ENCODE measurements around the gene CACUL1.
A peak's percentile ranks its signal among the peaks of the same experiment; 100 is the strongest.
"Not testable (repeated sequence)": the region's sequence is repeated elsewhere in the genome, so short reads cannot be mapped to it uniquely, and the experiment has no call there.

Gene CACUL1

DNA sequence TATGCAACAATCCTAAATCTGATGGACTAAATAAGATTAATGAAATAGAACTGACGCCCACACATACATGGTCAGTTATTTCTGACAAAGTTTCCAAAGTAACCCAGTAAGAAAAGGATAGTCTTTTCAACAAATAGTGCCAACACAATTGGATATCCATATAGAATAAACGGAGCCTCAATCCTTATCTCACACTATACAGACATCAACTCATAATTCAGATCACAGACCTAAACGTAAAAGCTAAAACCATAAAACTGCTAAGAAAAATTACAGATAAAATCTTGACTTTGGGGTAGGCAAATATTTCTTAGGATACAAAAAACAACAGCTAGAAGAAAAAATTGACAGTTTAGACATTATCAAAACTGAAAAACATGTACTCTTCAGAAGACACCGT lies 8.5 kb downstream of the CACUL1 start:
- no peaks in the 10 kb centered on the region for H3K27me3 ChIP-seq
- peak overlapping the region; percentile 1 for H3K27ac ChIP-seq
- peaks cover 10% of the 10 kb centered on the region for H3K36me3 ChIP-seq
- H3K4me1 ChIP-seq (ENCODE audit: control insufficient read depth in 1 of 2, insufficient read depth in 1 of 2, low read depth in 1 of 2, low read length in 1 of 2) = peaks cover 8 to 39% of the 10 kb centered on the region in 2 experiments
- no peaks in the 10 kb centered on the region for H3K9me3 ChIP-seq
- H3K4me3 ChIP-seq (ENCODE audit: low read depth in 1 of 2, low read length in 1 of 2) = no peak overlapping the region
- TF ChIP-seq, protein P1, sequence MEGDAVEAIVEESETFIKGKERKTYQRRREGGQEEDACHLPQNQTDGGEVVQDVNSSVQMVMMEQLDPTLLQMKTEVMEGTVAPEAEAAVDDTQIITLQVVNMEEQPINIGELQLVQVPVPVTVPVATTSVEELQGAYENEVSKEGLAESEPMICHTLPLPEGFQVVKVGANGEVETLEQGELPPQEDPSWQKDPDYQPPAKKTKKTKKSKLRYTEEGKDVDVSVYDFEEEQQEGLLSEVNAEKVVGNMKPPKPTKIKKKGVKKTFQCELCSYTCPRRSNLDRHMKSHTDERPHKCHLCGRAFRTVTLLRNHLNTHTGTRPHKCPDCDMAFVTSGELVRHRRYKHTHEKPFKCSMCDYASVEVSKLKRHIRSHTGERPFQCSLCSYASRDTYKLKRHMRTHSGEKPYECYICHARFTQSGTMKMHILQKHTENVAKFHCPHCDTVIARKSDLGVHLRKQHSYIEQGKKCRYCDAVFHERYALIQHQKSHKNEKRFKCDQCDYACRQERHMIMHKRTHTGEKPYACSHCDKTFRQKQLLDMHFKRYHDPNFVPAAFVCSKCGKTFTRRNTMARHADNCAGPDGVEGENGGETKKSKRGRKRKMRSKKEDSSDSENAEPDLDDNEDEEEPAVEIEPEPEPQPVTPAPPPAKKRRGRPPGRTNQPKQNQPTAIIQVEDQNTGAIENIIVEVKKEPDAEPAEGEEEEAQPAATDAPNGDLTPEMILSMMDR (IDR thresholded peaks at IDR 0.05) = no peak

DNA sequence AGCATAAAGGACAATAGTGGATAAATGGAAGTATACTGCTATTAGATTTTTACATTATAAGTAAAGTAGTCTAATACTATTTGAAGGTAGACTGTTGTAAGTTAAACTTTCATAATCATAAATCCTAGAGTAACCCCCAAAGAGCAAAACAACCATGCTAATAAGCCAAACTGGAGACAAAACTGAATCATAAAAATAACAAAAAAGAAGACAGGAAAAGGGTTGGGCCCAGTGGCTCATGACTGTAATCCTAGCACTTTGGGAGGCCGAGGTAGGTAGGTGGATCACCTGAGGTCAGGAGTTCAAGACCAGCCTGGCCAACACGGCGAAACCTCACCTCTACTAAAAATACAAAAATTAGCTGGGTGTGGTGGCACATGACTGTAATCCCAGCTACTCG lies 9.7 kb downstream of the CACUL1 start:
- H3K4me3 ChIP-seq (ENCODE audit: low read depth in 1 of 2, low read length in 1 of 2) = no peak overlapping the region
- peak overlapping the region; percentile 47 for H3K27ac ChIP-seq
- H3K9me3 ChIP-seq = no peaks in the 10 kb centered on the region
- TF ChIP-seq, protein P1 (IDR thresholded peaks at IDR 0.05) = no peak
- no peaks in the 10 kb centered on the region for H3K27me3 ChIP-seq
- H3K4me1 ChIP-seq (ENCODE audit: control insufficient read depth in 1 of 2, insufficient read depth in 1 of 2, low read depth in 1 of 2, low read length in 1 of 2) = peaks cover 7 to 41% of the 10 kb centered on the region in 2 experiments
- peaks cover 10% of the 10 kb centered on the region for H3K36me3 ChIP-seq

DNA sequence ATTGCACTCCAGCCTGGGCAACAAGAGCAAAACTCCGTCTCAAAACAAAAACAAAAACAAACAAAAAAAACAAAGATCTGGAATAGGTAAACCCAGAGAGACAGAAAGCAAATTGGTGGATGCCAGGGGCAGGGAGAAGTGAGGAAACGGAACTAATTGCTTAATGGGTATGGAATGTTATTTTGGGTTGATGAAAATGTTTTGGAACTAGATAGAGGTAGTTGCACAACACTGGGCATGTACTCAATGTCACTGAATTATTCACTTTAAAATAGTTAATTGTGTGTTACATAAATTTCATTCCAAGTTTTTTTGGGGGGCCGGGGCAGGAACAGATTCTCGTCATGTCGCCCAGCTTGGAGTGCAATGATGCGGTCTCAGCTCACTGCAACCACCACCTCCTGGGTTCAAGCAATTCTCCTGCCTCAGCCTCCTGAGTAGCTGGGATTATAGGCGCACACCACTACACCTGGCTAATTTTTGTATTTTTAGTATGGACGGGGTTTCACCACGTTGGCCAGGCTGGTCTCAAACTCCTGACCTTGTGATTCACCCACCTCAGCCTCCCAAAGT lies 10.3 kb downstream of the CACUL1 start:
- Histone ChIP-seq H3K27ac (peak overlapping the region; percentile 47), H3K4me1 (ENCODE audit: control insufficient read depth in 1 of 2, insufficient read depth in 1 of 2, low read depth in 1 of 2, low read length in 1 of 2) (peaks cover 10 to 48% of the 10 kb centered on the region in 2 experiments)
- not testable (repeated sequence) for H3K9me3 ChIP-seq; H3K36me3 ChIP-seq; H3K27me3 ChIP-seq; H3K4me3 ChIP-seq (ENCODE audit: low read depth in 1 of 2, low read length in 1 of 2)

DNA sequence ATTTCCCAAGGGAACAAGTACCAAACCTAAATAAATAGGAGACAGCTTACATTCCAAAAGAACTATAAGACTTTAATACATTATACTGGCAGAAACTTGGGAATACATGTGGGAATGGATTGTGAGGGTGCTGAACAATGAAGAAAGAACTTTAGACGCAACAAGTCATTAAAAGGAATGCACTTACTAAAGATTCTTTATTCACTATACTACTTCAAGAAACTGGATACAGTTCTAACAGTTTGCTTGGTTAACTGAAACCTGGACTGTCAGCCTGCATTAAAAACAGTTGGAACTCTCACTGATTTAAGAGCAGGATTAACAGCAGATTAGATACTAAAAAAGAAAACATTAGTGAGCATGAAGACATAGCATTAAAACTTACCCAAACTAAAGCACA lies 12.0 kb downstream of the CACUL1 start:
- TF ChIP-seq, protein P1 (IDR thresholded peaks at IDR 0.05) = no peak
- H3K27ac ChIP-seq = peak overlapping the region; percentile 34
- no peaks in the 10 kb centered on the region for H3K9me3 ChIP-seq
- peaks cover 26 to 52% of the 10 kb centered on the region in 2 experiments for H3K4me1 ChIP-seq (ENCODE audit: control insufficient read depth in 1 of 2, insufficient read depth in 1 of 2, low read depth in 1 of 2, low read length in 1 of 2)
- H3K36me3 ChIP-seq = peaks cover 3% of the 10 kb centered on the region
- H3K4me3 ChIP-seq (ENCODE audit: low read depth in 1 of 2, low read length in 1 of 2) = no peak overlapping the region
- no peaks in the 10 kb centered on the region for H3K27me3 ChIP-seq

DNA sequence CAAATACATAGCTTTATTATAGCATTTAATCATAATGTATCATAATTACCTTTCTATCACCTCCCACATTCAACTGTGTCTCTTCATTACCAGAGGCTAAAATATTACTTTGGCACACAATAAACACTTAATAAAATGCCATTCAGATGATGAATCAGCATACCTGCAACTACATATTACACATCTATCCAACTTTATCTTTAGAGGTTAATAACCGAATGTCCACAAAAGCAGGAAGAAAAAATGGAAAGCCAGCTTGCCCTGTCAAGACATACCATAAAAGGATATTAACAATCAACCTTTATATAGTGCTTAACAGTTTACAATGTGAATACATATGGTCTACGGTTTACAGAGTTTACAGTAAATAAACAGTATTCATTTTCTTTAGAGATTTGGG lies 12.7 kb downstream of the CACUL1 start:
- no peaks in the 10 kb centered on the region for H3K27me3 ChIP-seq
- H3K4me3 ChIP-seq (ENCODE audit: low read depth in 1 of 2, low read length in 1 of 2) = no peak overlapping the region
- no peaks in the 10 kb centered on the region for H3K36me3 ChIP-seq
- H3K27ac ChIP-seq = peak overlapping the region; percentile 34
- TF ChIP-seq, protein P1 (IDR thresholded peaks at IDR 0.05) = no peak
- H3K4me1 ChIP-seq (ENCODE audit: control insufficient read depth in 1 of 2, insufficient read depth in 1 of 2, low read depth in 1 of 2, low read length in 1 of 2) = peaks cover 32 to 57% of the 10 kb centered on the region in 2 experiments
- H3K9me3 ChIP-seq = no peaks in the 10 kb centered on the region

DNA sequence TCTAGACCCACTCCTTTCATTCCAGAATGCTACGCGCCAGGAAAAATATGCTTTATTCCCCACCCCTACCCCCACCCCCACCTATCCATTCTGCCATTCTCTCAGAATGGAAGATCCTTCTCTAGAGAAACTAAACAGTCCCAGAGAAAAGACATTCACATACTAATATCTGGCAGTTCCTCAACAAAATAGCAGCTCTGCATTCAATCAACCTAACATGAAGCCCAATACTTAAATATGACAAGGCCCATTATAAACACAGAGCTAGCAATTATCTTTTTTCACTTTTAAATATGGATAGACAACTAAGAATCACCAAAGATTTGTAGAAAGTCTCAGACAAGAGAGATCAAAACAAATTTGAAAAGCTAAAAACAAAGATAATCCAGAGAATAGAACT lies 16.4 kb downstream of the CACUL1 start:
- Histone ChIP-seq H3K4me1 (ENCODE audit: control insufficient read depth in 1 of 2, insufficient read depth in 1 of 2, low read depth in 1 of 2, low read length in 1 of 2) (peaks cover 52 to 78% of the 10 kb centered on the region in 2 experiments), H3K9me3 (no peaks in the 10 kb centered on the region), H3K27ac (peak overlapping the region; percentile 80), H3K27me3 (no peaks in the 10 kb centered on the region), H3K36me3 (no peaks in the 10 kb centered on the region), H3K4me3 (ENCODE audit: low read depth in 1 of 2, low read length in 1 of 2) (no peak overlapping the region)
- TF ChIP-seq, protein P1 (IDR thresholded peaks at IDR 0.05) = no peak

All from neutrophil (primary cell).